Epithelial cell of esophagus (primary cell): ENCODE data around the gene EFCAB9.
"Not testable (repeated sequence)": the region's sequence is repeated elsewhere in the genome, so short reads cannot be mapped to it uniquely, and the experiment has no call there.

Experiments
- DNase-seq: peaks from one replicate; pipeline ENCODE4 v3.0.0; 2010; ENCODE audit warnings: low read depth
- H3K4me3 ChIP-seq: 2 replicates; pipeline ENCODE4 v1.5.1; 2011; ENCODE audit warnings: mild to moderate bottlenecking, low read length, control low read depth
- TF ChIP-seq, protein P1 (sequence below): IDR thresholded peaks from 2 replicates; pipeline ENCODE4 v1.5.1; 2011; ENCODE audit warnings: low read depth, mild to moderate bottlenecking, low read length, control low read depth, inconsistent platforms; ENCODE audit not compliant: insufficient read depth; ENCODE audit errors: missing control alignments

Gene EFCAB9

DNA sequence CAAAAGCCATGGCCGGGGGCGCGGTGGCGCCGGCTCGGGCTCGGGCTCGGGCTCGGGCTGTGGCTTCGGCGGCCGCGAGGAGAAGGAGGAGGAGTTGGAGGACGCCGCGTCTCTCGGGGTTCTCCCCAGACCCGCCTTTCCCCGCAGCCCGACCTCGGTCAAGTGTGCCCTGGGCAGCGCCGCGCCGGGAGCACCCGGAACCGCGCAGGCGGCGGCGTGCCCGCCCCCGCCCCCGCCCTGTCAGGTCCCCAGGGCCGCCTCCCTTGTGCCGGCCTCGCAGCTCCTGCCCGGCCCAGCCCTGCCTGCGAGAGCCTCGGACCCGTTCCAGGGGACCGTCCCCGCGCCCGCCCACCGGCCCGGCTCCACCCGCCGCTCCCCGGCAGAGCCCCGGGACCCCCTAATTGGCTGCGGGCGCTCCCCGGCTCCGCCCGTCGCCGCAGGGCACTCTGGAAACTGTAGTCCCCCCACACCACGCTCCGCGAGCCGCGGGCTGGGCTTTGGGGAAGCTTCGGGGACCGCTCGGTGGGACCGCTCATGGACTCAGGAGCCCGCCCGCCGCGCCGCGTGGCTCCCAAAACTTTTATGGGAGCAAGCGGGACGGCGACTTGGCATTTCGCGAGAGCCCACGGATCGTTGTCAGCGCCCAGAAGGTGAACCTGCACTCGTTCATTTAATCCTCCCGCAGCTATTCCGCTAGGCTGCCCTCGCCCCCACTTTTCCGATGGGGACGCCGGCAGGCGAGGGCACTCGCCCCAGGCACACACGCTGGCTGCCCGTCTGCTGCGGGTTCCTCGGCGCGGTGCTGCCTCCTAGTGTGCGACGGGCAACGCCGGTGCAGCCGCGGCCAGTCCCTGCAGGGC, 5.7 kb upstream of the EFCAB9 start, which contains the start of gene STK10:
TSS of gene STK10 (minus strand) at position 192 of the 860 bp plus-strand sequence. CDS start at position 10, 182 bp downstream.
- TF ChIP-seq, protein P1, sequence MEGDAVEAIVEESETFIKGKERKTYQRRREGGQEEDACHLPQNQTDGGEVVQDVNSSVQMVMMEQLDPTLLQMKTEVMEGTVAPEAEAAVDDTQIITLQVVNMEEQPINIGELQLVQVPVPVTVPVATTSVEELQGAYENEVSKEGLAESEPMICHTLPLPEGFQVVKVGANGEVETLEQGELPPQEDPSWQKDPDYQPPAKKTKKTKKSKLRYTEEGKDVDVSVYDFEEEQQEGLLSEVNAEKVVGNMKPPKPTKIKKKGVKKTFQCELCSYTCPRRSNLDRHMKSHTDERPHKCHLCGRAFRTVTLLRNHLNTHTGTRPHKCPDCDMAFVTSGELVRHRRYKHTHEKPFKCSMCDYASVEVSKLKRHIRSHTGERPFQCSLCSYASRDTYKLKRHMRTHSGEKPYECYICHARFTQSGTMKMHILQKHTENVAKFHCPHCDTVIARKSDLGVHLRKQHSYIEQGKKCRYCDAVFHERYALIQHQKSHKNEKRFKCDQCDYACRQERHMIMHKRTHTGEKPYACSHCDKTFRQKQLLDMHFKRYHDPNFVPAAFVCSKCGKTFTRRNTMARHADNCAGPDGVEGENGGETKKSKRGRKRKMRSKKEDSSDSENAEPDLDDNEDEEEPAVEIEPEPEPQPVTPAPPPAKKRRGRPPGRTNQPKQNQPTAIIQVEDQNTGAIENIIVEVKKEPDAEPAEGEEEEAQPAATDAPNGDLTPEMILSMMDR: peak; percentile 65
- H3K4me3 ChIP-seq: peak within 1 kb of the TSS; percentile 64
- DNase-seq: peak; percentile 92

GRCh38 chr5:172188893-172189692, 4.9 kb upstream of the EFCAB9 start:
- DNase-seq: no peak
- TF ChIP-seq, protein P1: no peak
- no peak overlapping the region for H3K4me3 ChIP-seq

DNA sequence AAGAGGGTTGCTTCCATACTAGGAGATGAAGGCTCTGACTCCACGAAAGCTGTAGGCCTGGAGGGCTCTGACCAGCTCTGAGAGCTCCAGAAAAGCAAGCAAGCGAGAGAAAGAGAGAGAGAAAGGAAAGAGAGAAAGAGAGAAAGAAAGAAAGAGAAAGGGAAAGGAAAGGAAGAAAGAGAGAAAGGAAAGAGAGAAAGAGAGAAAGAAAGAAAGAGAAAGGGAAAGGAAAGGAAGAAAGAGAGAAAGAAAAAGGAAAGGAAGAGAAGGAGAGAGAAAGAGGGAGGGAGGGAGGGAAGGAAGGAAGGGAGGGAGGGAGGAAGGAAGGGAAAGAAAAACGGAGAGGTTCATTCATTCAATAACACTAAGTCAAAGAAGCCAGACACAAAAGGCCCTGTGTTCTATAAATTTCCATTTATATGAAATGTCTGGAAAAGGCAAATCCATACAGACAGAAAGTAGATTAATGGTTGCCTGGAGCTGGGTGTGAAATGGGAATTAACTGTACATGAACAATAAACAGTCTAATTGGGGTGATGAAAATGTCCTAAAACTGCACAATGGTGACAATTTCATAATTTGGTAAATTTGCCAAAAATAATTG, 4.2 kb upstream of the EFCAB9 start:
- DNase-seq: no peak
- no peak overlapping the region for H3K4me3 ChIP-seq
- TF ChIP-seq, protein P1: no peak

GRCh38 chr5:172194985-172195774, 1.2 kb downstream of the EFCAB9 start:
- no peak overlapping the region for H3K4me3 ChIP-seq
- no peak for DNase-seq
- TF ChIP-seq, protein P1: no peak

DNA sequence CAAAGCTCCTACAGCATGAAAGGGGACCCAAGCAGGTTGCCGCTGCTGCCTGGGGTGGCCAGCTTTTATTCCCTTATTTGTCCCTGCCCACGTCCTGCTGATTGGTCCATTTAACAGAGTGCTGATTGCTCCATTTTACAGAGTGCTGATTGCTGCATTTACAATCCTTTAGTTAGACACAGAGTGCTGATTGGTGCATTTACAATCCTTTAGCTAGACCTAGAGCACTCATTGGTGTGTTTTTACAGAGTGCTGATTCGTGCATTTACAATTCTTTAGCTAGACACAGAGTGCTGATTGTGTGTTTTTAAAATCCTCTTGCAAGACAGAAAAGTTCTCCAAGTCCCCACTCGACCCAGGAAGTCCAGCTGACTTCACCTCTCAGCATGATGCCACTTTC, 3.8 kb downstream of the EFCAB9 start:
- not testable (repeated sequence) for H3K4me3 ChIP-seq, DNase-seq

DNA sequence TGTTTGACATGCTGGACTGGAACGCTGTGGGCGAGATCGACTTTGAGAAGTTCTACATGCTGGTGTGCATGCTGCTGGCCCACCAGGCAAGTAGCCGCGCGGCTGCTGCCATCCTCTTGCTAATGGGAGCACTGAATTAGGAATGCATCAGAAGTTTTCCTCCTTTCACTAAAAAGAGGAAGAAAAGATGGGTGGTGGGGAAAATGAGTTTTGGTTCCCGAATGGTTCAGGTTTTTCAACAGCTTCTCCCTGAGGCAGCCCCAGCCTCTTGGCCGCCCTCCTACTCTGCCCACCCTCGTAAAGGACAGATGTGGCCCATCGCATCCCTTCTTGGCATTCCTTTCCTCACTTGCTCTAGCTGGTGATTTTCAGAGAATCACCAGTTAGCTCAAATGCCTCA, 5.5 kb downstream of the EFCAB9 start:
- DNase-seq: no peak
- H3K4me3 ChIP-seq: no peak overlapping the region
- TF ChIP-seq, protein P1: no peak

DNA sequence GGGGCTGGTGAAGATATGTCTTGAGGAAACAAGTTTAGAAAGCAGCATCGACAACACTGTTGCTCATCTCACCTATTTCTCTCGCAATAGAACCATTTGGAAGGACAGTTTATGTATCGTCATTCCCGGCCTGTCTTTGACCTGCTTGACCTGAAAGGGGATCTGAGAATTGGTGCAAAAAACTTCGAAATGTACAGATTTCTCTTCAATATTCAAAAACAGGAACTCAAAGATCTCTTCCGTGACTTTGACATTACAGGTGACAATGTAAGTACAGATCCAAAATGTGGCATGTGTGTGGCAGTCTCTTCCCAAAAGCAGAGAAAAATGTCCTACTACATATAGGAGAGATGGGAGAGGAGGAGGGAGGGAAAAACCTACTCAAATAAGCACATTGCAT, 6.5 kb downstream of the EFCAB9 start:
- no peak overlapping the region for H3K4me3 ChIP-seq
- TF ChIP-seq, protein P1: no peak
- DNase-seq: no peak

DNA sequence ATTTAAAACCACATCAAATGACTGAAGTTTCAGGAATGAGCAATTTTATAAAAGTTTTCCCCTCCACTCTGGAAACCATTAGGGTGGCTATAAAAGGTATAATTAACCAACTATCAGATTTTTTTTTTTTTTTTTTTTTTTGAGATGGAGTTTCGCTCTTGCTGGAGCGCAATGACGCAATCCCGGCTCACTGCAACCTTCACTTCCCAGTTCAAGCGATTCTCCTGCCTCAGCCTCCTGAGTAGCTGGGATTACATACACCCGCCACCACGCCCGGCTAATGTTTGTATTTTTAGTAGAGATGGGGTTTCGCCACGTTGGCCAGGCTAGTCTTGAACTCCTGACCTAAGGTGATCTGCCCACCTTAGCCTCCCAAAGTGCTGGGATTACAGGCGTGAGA, 12.0 kb downstream of the EFCAB9 start:
- not testable (repeated sequence) for DNase-seq, H3K4me3 ChIP-seq
